ENCODE results near the gene SH3BP4. TPM values are rescaled to one million over a fixed set of nuclear protein-coding genes. Genes with fewer than 3 reads are reported as not detected.

SH3BP4 gene
- polyA plus RNA-seq, 1 donor (not counting 4 experiments of a cell fraction or from before 2014, with no cell fraction given): 50.4 TPM

DNA sequence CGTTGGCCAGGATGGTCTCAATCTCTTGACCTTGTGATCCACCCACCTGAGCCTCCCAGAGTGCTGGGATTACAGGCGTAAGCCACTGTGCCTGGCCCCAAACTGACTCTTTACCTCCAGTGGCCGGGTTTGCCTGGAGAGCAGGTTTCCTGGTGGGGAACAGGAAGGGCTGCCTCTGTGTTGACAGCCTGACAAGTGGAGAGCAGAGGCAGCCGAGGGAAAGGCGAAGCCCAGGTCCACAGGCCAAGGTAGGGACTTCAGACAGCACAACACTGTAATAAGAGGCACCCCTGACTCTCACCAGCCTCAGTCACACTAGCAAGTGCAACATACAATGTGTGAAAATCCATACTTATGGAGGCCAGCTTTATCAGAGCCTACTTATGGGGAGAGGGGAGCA lies 16.5 kb upstream of the SH3BP4 start:
- Histone ChIP-seq H4K20me1 (ENCODE audit: control insufficient read depth, extremely low read depth, insufficient read depth, low read length) (no peaks in the 10 kb centered on the region), H3K4me2 (ENCODE audit: control insufficient read depth, extremely low read depth, insufficient read depth, low read depth, low read length) (no peak overlapping the region), H3K4me1 (ENCODE audit: control insufficient read depth, extremely low read depth, insufficient read depth, low read length) (no peaks in the 10 kb centered on the region), H3K79me2 (ENCODE audit: control insufficient read depth, insufficient read depth, low read length) (no peaks in the 10 kb centered on the region), H3K4me3 (ENCODE audit: control insufficient read depth in 2 of 3, extremely low read depth in 1 of 3, insufficient read depth in 2 of 3, low read depth in 1 of 3, low read length in 3 of 3) (no peak overlapping the region), H3K36me3 (ENCODE audit: control insufficient read depth in 2 of 2, extremely low read depth in 1 of 2, insufficient read depth in 2 of 2, low read length in 2 of 2) (no peaks in the 10 kb centered on the region), H3K9me1 (ENCODE audit: control insufficient read depth, extremely low read depth, insufficient read depth, low read length) (no peaks in the 10 kb centered on the region), H3K27me3 (ENCODE audit: control insufficient read depth, extremely low read depth, insufficient read depth, low read length) (no peaks in the 10 kb centered on the region), H3K9ac (ENCODE audit: control insufficient read depth, extremely low read depth, insufficient read depth, low read length) (no peak overlapping the region), H2AFZ (ENCODE audit: control insufficient read depth, low read length) (no peak overlapping the region), H3K27ac (ENCODE audit: control insufficient read depth, insufficient read depth, low read length) (no peak overlapping the region), H3K9me3 (ENCODE audit: control insufficient read depth, low read depth, low read length) (no peaks in the 10 kb centered on the region)
- no peak for TF ChIP-seq CTCF (optimal IDR thresholded peaks at IDR 0.05 in 1 of 3, IDR thresholded peaks at IDR 0.05 in 1 of 3, conservative IDR thresholded peaks at IDR 0.05 in 1 of 3; ENCODE audit: extremely low read depth in 1 of 3, insufficient read depth in 2 of 3, low read length in 3 of 3)
- no peak for TF ChIP-seq EZH2 (IDR thresholded peaks at IDR 0.05; ENCODE audit: low read length)
- FAIRE-seq: no peak
- no peak for DNase-seq (ENCODE audit: low read depth, low spot score)
- dilution Hi-C loops (cut with MboI; ENCODE audit: extremely low pct_ligation_motif_present, low sequenced_read_pairs): no loop called here

DNA sequence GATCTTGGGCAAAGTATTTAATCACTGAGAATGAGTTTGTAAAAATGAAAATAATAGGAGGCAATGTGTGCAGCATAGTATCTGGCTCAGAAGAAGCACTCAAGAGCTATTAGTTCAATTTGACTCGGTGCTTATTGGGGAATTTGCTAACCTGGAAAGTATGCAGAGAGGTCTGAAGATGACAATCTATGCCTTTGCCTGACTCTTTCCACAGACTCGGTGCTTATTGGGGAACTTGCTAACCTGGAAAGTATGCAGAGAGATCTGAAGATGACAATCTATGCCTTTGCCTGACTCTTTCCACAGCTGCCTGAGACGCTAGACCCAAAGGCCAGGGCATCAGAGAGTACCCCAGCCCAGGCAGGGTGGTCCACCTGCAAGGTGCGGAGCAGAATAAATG lies 12.2 kb upstream of the SH3BP4 start:
- no peak overlapping the region for H3K9ac ChIP-seq (ENCODE audit: control insufficient read depth, extremely low read depth, insufficient read depth, low read length)
- H3K27me3 ChIP-seq (ENCODE audit: control insufficient read depth, extremely low read depth, insufficient read depth, low read length): no peaks in the 10 kb centered on the region
- no peaks in the 10 kb centered on the region for H4K20me1 ChIP-seq (ENCODE audit: control insufficient read depth, extremely low read depth, insufficient read depth, low read length)
- H3K4me1 ChIP-seq (ENCODE audit: control insufficient read depth, extremely low read depth, insufficient read depth, low read length): no peaks in the 10 kb centered on the region
- no peak overlapping the region for H3K27ac ChIP-seq (ENCODE audit: control insufficient read depth, insufficient read depth, low read length)
- H3K4me3 ChIP-seq (ENCODE audit: control insufficient read depth in 2 of 3, extremely low read depth in 1 of 3, insufficient read depth in 2 of 3, low read depth in 1 of 3, low read length in 3 of 3): no peak overlapping the region
- dilution Hi-C loops (cut with MboI; ENCODE audit: extremely low pct_ligation_motif_present, low sequenced_read_pairs): no loop called here
- no peak overlapping the region for H2AFZ ChIP-seq (ENCODE audit: control insufficient read depth, low read length)
- peaks cover 2% of the 10 kb centered on the region for H3K9me3 ChIP-seq (ENCODE audit: control insufficient read depth, low read depth, low read length)
- no peaks in the 10 kb centered on the region for H3K79me2 ChIP-seq (ENCODE audit: control insufficient read depth, insufficient read depth, low read length)
- DNase-seq (ENCODE audit: low read depth, low spot score): no peak
- no peak for TF ChIP-seq CTCF (optimal IDR thresholded peaks at IDR 0.05 in 1 of 3, IDR thresholded peaks at IDR 0.05 in 1 of 3, conservative IDR thresholded peaks at IDR 0.05 in 1 of 3; ENCODE audit: extremely low read depth in 1 of 3, insufficient read depth in 2 of 3, low read length in 3 of 3)
- no peak for TF ChIP-seq EZH2 (IDR thresholded peaks at IDR 0.05; ENCODE audit: low read length)
- no peak for FAIRE-seq
- no peak overlapping the region for H3K4me2 ChIP-seq (ENCODE audit: control insufficient read depth, extremely low read depth, insufficient read depth, low read depth, low read length)
- H3K36me3 ChIP-seq (ENCODE audit: control insufficient read depth in 2 of 2, extremely low read depth in 1 of 2, insufficient read depth in 2 of 2, low read length in 2 of 2): no peaks in the 10 kb centered on the region
- H3K9me1 ChIP-seq (ENCODE audit: control insufficient read depth, extremely low read depth, insufficient read depth, low read length): no peaks in the 10 kb centered on the region
